Endothelial cell of umbilical vein (primary cell): ENCODE data around the gene SOX9. TPM values are rescaled to one million over a fixed set of nuclear protein-coding genes. Genes with fewer than 3 reads are reported as not detected.
A peak's percentile ranks its signal among the peaks of the same experiment; 100 is the strongest.

ENCODE experiments used
- BruUV-seq: library from RNA; stranded (reverse); fragments of 400-500 nt; replicated peaks from 2 replicates; lab custom pipeline; 2021; lab: Mats Ljungman, UMichigan
- CTCF ChIA-PET: fragments of 300-600, 350-600 bp; sonication (Branson Sonifier 250); formaldehyde crosslinking; loops from one replicate; lab custom pipeline; 2021; ENCODE audit warnings: antibody characterized with exemption, inconsistent platforms; lab: Charles Lee
- POLR2A ChIA-PET: fragments of 300-600, 350-600 bp; sonication (Branson Sonifier 250); formaldehyde crosslinking; loops from one replicate; lab custom pipeline; 2021; ENCODE audit warnings: antibody characterized with exemption, inconsistent platforms; lab: Charles Lee
- DNase-seq: peaks from one replicate; pipeline ENCODE4 v3.0.0-alpha.2; 2011; ENCODE audit warnings: low read depth, low spot score
- FAIRE-seq: peaks from 2 replicates; lab custom pipeline; 2011; peaks lifted over from hg19 to GRCh38; lab: Jason Lieb, UNC
- H2AFZ ChIP-seq: 2 replicates; pipeline ENCODE4 v1.6.0; 2012; ENCODE audit warnings: low read depth, low read length, control low read depth, inconsistent platforms
- H3K27ac ChIP-seq: 2 replicates; pipeline ENCODE4 v1.5.1; 2011; ENCODE audit warnings: low read depth, mild to moderate bottlenecking, control low read depth, low read length, moderate library complexity; ENCODE audit not compliant: insufficient read depth
- H3K27me3 ChIP-seq, 2 experiments: 2 replicates each; pipeline versions ENCODE4 v1.6.0 to v1.6.1; 2011; ENCODE audit warnings: low read length in 2 of 2, mixed read lengths in 1 of 2; ENCODE audit not compliant: control insufficient read depth in 2 of 2, insufficient read depth in 2 of 2
- H3K36me3 ChIP-seq, 2 experiments: 2 replicates in 1 of 2; 3 replicates in 1 of 2; pipeline ENCODE4 v1.5.1; 2011; ENCODE audit warnings: low read length in 2 of 2, mild to moderate bottlenecking in 1 of 2, moderate library complexity in 1 of 2; ENCODE audit not compliant: control insufficient read depth in 2 of 2, insufficient read depth in 2 of 2; ENCODE audit errors: extremely low read depth in 1 of 2
- H3K4me1 ChIP-seq: 3 replicates; pipeline ENCODE4 v1.5.1; 2011; ENCODE audit warnings: mild to moderate bottlenecking, low read length; ENCODE audit not compliant: control insufficient read depth, insufficient read depth; ENCODE audit errors: extremely low read depth
- H3K4me2 ChIP-seq: 2 replicates; pipeline ENCODE4 v1.6.1; 2011; ENCODE audit warnings: low read length, control low read depth, mixed read lengths; ENCODE audit not compliant: insufficient read depth
- H3K4me3 ChIP-seq, 3 experiments: fragments of 200-600 bp in 1 of 3; sonication (generic), shearing (Covaris generic) in 1 of 3; replicated peaks in 1 of 3; 2 replicates each; pipeline ENCODE4 v1.5.1; 2011 to 2016; ENCODE audit warnings: control low read depth in 3 of 3, low read length in 3 of 3, mild to moderate bottlenecking in 2 of 3, inconsistent platforms in 1 of 3, low read depth in 1 of 3, moderate library complexity in 1 of 3; ENCODE audit not compliant: insufficient read depth in 1 of 3
- H3K79me2 ChIP-seq: 2 replicates; pipeline ENCODE4 v1.6.0; 2012; ENCODE audit warnings: low read length, inconsistent platforms; ENCODE audit not compliant: control insufficient read depth, insufficient read depth
- H3K9ac ChIP-seq: replicated peaks from 2 replicates; pipeline ENCODE3; 2011; ENCODE audit warnings: low read length, control low read depth; ENCODE audit not compliant: insufficient read depth; ENCODE audit errors: extremely low read depth
- H3K9me1 ChIP-seq: replicated peaks from 3 replicates; pipeline ENCODE4 v1.6.0; 2011; ENCODE audit warnings: mild to moderate bottlenecking, low read length; ENCODE audit not compliant: control insufficient read depth, insufficient read depth; ENCODE audit errors: extremely low read depth
- H3K9me3 ChIP-seq: replicated peaks from 2 replicates; pipeline ENCODE4 v1.5.1; 2012; ENCODE audit warnings: low read length, inconsistent platforms; ENCODE audit not compliant: control insufficient read depth, insufficient read depth
- H4K20me1 ChIP-seq: replicated peaks from 2 replicates; pipeline ENCODE3; 2011; ENCODE audit warnings: mild to moderate bottlenecking, low read length; ENCODE audit not compliant: control insufficient read depth, insufficient read depth; ENCODE audit errors: extremely low read depth
- EZH2 ChIP-seq: IDR thresholded peaks from 2 replicates; pipeline ENCODE4 v1.6.1; 2012; ENCODE audit warnings: borderline replicate concordance, low read depth, mild to moderate bottlenecking, moderate library complexity, low read length, inconsistent platforms; ENCODE audit not compliant: severe bottlenecking
- GATA2 ChIP-seq: IDR thresholded peaks from 2 replicates; pipeline ENCODE4 v1.7.0; 2011; ENCODE audit warnings: low read depth, mild to moderate bottlenecking, moderate library complexity, mixed read lengths, low read length; ENCODE audit not compliant: insufficient read length, insufficient read depth
- MYC ChIP-seq: IDR thresholded peaks from one replicate; pipeline ENCODE4 v1.6.1; 2011; ENCODE audit warnings: mild to moderate bottlenecking, low read depth, low read length
- POLR2AphosphoS5 ChIP-seq: IDR thresholded peaks from 2 replicates; pipeline ENCODE4 v1.6.1; 2012; ENCODE audit warnings: low read depth, mild to moderate bottlenecking, control low read depth, low read length, moderate library complexity; ENCODE audit not compliant: insufficient read depth
- dilution Hi-C: fragments of 300-500 bp; cut with MboI; formaldehyde crosslinking; loops from one replicate; pipeline ENCODE4 v1.15.0; 2019; ENCODE audit warnings: low sequenced_read_pairs; ENCODE audit not compliant: extremely low pct_ligation_motif_present
- intact Hi-C: fragments of 100-400 bp; cut with micrococcal nuclease; formaldehyde crosslinking; loops from one replicate; pipeline ENCODE4 v1.10.0; 2022
- polyA plus RNA-seq, 4 experiments: library from polyadenylated mRNA; depleted of rRNA in 3 of 4; stranded (reverse) in 3 of 4; unstranded in 1 of 4; fragments of >200 nt; gene quantifications; 2 replicates each; pipeline versions ENCODE4 v1.2.1 to v1.2.3, GENCODE V29; 2011 to 2012; ENCODE audit warnings: missing spikeins in 1 of 4
- total RNA-seq: library from RNA; stranded (reverse); gene quantifications from 2 replicates; pipeline ENCODE4 v1.2.3, GENCODE V29; 2021

The SOX9 gene
- total and polyA plus RNA-seq, 2 donors (not counting 3 experiments of a cell fraction or from before 2014, with no cell fraction given), result not detected

DNA sequence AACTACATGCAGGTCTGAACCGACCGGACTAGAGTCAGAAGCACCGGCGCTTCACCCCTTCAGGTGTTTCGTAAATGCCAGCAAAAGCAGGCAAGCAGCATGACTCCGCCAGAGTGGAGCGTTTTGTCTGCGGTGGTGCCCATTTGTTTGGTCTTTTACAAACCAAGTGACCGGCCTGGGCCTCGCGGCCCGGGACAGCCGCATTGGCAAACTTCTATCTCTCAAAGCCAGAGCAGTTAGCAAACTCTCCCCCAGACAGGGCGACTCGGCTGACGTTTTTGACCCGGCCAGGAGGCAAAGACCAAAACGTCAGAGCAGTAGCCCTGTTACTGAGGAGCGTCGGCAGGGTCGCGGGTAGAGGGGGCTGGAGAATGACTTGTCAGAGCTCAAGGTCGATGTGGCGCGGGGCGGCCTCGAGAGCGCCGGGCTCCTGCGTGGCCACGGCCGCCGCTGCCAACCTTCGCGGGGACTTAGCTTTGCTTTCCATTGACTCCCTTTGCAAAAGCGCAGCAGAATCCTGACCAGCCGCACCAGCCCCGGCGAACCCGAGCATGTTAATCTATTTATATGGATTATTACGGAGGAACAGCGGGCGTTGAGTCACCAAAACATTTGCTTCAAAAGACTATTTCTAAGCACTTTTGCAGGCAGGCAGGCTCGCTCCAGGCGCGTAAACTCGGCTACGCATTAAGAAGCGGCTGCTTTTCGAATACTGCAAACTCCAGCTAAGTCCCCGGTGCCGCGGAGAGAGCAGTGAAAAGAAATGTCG, 763 bp upstream of the SOX9 start:
- Histone ChIP-seq H4K20me1 (no peaks in the 10 kb centered on the region), H3K27ac (no peak overlapping the region), H2AFZ (no peak overlapping the region), H3K4me3 (no peak overlapping the region), H3K9me3 (no peaks in the 10 kb centered on the region), H3K9ac (no peak overlapping the region), H3K36me3 (no peaks in the 10 kb centered on the region), H3K9me1 (no peaks in the 10 kb centered on the region), H3K79me2 (no peaks in the 10 kb centered on the region), H3K4me2 (no peak overlapping the region), H3K4me1 (no peaks in the 10 kb centered on the region), H3K27me3 (peaks cover 55 to 89% of the 10 kb centered on the region in 2 experiments)
- intact Hi-C loops, result loop anchor here (5.0 kb wide), 2 partner anchors 417 to 1353 kb away; no protein-coding TSS in a partner anchor
- TF ChIP-seq EZH2, result peak; percentile 67
- TF ChIP-seq POLR2AphosphoS5, result no peak
- dilution Hi-C loops, result no loop called here
- no peak for FAIRE-seq
- BruUV-seq, result no TSS peak
- ChIA-PET CTCF (interaction anchor here (0.6 to 0.7 kb wide), 2 partner anchors 10 to 545 kb away, joined by 4 read pairs; no protein-coding TSS in a partner anchor), POLR2A (interaction anchor here (0.6 kb wide), 1 partner anchor 325 kb away, joined by 5 read pairs; no protein-coding TSS in a partner anchor)
- no peak for DNase-seq

DNA sequence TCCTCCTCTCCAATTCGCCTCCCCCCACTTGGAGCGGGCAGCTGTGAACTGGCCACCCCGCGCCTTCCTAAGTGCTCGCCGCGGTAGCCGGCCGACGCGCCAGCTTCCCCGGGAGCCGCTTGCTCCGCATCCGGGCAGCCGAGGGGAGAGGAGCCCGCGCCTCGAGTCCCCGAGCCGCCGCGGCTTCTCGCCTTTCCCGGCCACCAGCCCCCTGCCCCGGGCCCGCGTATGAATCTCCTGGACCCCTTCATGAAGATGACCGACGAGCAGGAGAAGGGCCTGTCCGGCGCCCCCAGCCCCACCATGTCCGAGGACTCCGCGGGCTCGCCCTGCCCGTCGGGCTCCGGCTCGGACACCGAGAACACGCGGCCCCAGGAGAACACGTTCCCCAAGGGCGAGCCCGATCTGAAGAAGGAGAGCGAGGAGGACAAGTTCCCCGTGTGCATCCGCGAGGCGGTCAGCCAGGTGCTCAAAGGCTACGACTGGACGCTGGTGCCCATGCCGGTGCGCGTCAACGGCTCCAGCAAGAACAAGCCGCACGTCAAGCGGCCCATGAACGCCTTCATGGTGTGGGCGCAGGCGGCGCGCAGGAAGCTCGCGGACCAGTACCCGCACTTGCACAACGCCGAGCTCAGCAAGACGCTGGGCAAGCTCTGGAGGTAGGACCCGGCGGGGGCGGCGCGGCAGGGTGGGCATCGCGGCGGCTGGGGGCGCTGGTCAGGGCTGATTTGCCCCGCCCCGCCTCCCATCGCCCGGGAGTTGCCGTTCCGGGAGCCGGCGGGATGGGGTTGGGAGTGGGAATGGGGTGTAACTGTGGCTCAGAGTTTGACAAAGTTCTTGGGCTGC, 567 bp downstream of the SOX9 start:
- Histone ChIP-seq H3K27me3 (peaks cover 50 to 77% of the 10 kb centered on the region in 2 experiments), H3K9ac (no peak overlapping the region), H3K4me1 (no peaks in the 10 kb centered on the region), H3K27ac (no peak overlapping the region), H3K36me3 (no peaks in the 10 kb centered on the region), H3K79me2 (no peaks in the 10 kb centered on the region), H3K4me3 (no peak overlapping the region), H3K9me1 (no peaks in the 10 kb centered on the region), H2AFZ (no peak overlapping the region), H3K9me3 (no peaks in the 10 kb centered on the region), H4K20me1 (no peaks in the 10 kb centered on the region), H3K4me2 (no peak overlapping the region)
- ChIA-PET POLR2A (no interaction called here), CTCF (interaction anchor here (0.9 kb wide), 1 partner anchor 418 kb away, joined by 5 read pairs; no protein-coding TSS in a partner anchor)
- dilution Hi-C loops (no loop called here), intact Hi-C loops (loop anchor here (5.0 kb wide), 2 partner anchors 416 to 1354 kb away; no protein-coding TSS in a partner anchor)
- FAIRE-seq (no peak), DNase-seq (no peak)
- no TSS peak for BruUV-seq
- no peak for TF ChIP-seq GATA2
- TF ChIP-seq EZH2, result peak; percentile 79
- TF ChIP-seq MYC, result no peak
